Breast epithelium (tissue), 3 donors: ENCODE results near the gene CDC25A.

Experiments used
- POLR2A ChIP-seq: fragments of 450-650 bp; IDR thresholded peaks from one replicate; pipeline ENCODE4 v1.6.1; 2016; ENCODE audit warnings: antibody characterized with exemption, mild to moderate bottlenecking, moderate library complexity
- POLR2AphosphoS5 ChIP-seq, 3 donors: sonication (generic); formaldehyde crosslinking; IDR thresholded peaks; one replicate each; pipeline ENCODE4 v1.6.1; 2017; ENCODE audit warnings: antibody characterized with exemption in 3 of 3
- TF ChIP-seq, protein P1 (sequence below), 3 donors: fragments of 450-650 bp; IDR thresholded peaks; one replicate each; pipeline ENCODE4 v1.5.1; 2016 to 2017; ENCODE audit warnings: antibody characterized with exemption in 3 of 3, mild to moderate bottlenecking in 3 of 3, moderate library complexity in 3 of 3

DNA sequence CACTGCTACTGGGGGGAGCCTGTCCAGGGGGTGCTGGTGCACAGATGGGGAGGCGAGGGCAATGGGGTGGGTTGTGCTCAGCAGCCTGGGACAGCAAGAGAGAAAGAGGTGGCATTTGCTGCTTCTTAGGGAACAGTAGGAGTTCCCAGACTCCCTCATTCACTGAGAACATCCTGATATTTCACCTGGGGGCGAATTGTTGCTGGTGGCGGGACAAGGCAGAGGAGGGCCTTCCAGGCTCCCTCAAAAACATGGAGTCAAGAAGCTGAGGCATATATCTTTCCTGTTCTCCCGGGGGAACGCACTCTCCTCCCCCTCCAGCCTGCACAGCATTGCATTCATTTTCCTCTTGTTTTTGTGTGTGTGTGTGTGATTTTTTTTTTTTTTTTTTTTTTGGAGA is 65.7 kb downstream of the CDC25A start:
- TF ChIP-seq, protein P1, sequence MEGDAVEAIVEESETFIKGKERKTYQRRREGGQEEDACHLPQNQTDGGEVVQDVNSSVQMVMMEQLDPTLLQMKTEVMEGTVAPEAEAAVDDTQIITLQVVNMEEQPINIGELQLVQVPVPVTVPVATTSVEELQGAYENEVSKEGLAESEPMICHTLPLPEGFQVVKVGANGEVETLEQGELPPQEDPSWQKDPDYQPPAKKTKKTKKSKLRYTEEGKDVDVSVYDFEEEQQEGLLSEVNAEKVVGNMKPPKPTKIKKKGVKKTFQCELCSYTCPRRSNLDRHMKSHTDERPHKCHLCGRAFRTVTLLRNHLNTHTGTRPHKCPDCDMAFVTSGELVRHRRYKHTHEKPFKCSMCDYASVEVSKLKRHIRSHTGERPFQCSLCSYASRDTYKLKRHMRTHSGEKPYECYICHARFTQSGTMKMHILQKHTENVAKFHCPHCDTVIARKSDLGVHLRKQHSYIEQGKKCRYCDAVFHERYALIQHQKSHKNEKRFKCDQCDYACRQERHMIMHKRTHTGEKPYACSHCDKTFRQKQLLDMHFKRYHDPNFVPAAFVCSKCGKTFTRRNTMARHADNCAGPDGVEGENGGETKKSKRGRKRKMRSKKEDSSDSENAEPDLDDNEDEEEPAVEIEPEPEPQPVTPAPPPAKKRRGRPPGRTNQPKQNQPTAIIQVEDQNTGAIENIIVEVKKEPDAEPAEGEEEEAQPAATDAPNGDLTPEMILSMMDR (IDR thresholded peaks at IDR 0.05), result no peak
- TF ChIP-seq POLR2AphosphoS5 (IDR thresholded peaks at IDR 0.05), result no peak
- TF ChIP-seq POLR2A, result no peak
